Stomach smooth muscle (tissue), 2 donors: ENCODE data around the gene CENPP.

Source experiments
- H3K27ac ChIP-seq: one replicate; pipeline ENCODE4 v1.7.0; 2013; ENCODE audit warnings: mild to moderate bottlenecking, low read length, inconsistent platforms
- H3K27me3 ChIP-seq, 2 donors: one replicate each; pipeline ENCODE4 v1.7.0; 2013; ENCODE audit warnings: low read length in 2 of 2; ENCODE audit not compliant: insufficient read depth in 2 of 2, control insufficient read depth in 1 of 2
- H3K36me3 ChIP-seq, 2 donors: one replicate each; pipeline ENCODE4 v1.7.0; 2013; ENCODE audit warnings: low read length in 2 of 2; ENCODE audit not compliant: control insufficient read depth in 2 of 2, insufficient read depth in 2 of 2
- H3K4me1 ChIP-seq: one replicate; pipeline ENCODE4 v1.7.0; 2013; ENCODE audit warnings: low read length; ENCODE audit not compliant: control insufficient read depth, insufficient read depth
- H3K4me3 ChIP-seq, 2 donors: one replicate each; pipeline ENCODE4 v1.7.0; 2013; ENCODE audit warnings: low read length in 2 of 2
- H3K9ac ChIP-seq, 2 donors: one replicate each; pipeline ENCODE4 v1.7.0; 2013; ENCODE audit warnings: low read length in 2 of 2, mild to moderate bottlenecking in 1 of 2
- H3K9me3 ChIP-seq, 2 donors: one replicate each; pipeline ENCODE4 v1.7.0; 2013; ENCODE audit warnings: low read length in 2 of 2; ENCODE audit not compliant: control insufficient read depth in 2 of 2
- donor health status: healthy.
- donor health status: Pancreatic carcinoma.

Gene CENPP

GRCh38 chr9:92613268-92614122, 287.7 kb downstream of the CENPP start:
- peak overlapping the region; percentile 53 for H3K27ac ChIP-seq
- H3K4me1 ChIP-seq, result peaks cover 74% of the 10 kb centered on the region
- H3K9me3 ChIP-seq, result no peaks in the 10 kb centered on the region
- no peak overlapping the region for H3K4me3 ChIP-seq
- H3K9ac ChIP-seq, result no peak overlapping the region
- no peaks in the 10 kb centered on the region for H3K27me3 ChIP-seq
- peaks cover 0 to 9% of the 10 kb centered on the region in 2 donors for H3K36me3 ChIP-seq

GRCh38 chr9:92614123-92614510, 288.4 kb downstream of the CENPP start:
- Histone ChIP-seq H3K4me1 (peaks cover 74% of the 10 kb centered on the region), H3K27ac (peak overlapping the region; percentile 53), H3K27me3 (no peaks in the 10 kb centered on the region), H3K9me3 (no peaks in the 10 kb centered on the region), H3K36me3 (peaks cover 0 to 9% of the 10 kb centered on the region in 2 donors), H3K9ac (no peak overlapping the region), H3K4me3 (no peak overlapping the region)

GRCh38 chr9:92614763-92615461, 289.2 kb downstream of the CENPP start:
- no peak overlapping the region for H3K4me3 ChIP-seq
- H3K27ac ChIP-seq, result peak overlapping the region; percentile 92
- peaks cover 0 to 9% of the 10 kb centered on the region in 2 donors for H3K36me3 ChIP-seq
- no peaks in the 10 kb centered on the region for H3K27me3 ChIP-seq
- peaks cover 73% of the 10 kb centered on the region for H3K4me1 ChIP-seq
- no peaks in the 10 kb centered on the region for H3K9me3 ChIP-seq
- peak overlapping the region; percentile 7 to 29 for H3K9ac ChIP-seq

- Histone ChIP-seq H3K4me3 (peak overlapping the region in 1 of 2 donors; percentile 47), H3K27me3 (no peaks in the 10 kb centered on the region), H3K9ac (peak overlapping the region in 1 of 2 donors; percentile 34), H3K4me1 (peaks cover 76% of the 10 kb centered on the region), H3K36me3 (peaks cover 5 to 9% of the 10 kb centered on the region in 2 donors), H3K9me3 (no peaks in the 10 kb centered on the region), H3K27ac (peak overlapping the region; percentile 92)
These were observed 290.0 kb downstream of the CENPP start for GRCh38 chr9:92615790-92616189.

GRCh38 chr9:92616199-92616641, 290.5 kb downstream of the CENPP start:
- H3K27ac ChIP-seq, result peak overlapping the region; percentile 92
- no peaks in the 10 kb centered on the region for H3K27me3 ChIP-seq
- H3K36me3 ChIP-seq, result peaks cover 5 to 9% of the 10 kb centered on the region in 2 donors
- H3K4me3 ChIP-seq, result peak overlapping the region; percentile 46 to 47
- peak overlapping the region; percentile 34 to 55 for H3K9ac ChIP-seq
- H3K4me1 ChIP-seq, result peaks cover 71% of the 10 kb centered on the region
- no peaks in the 10 kb centered on the region for H3K9me3 ChIP-seq

- H3K27ac ChIP-seq, result peak overlapping the region; percentile 92
- H3K9ac ChIP-seq, result peak overlapping the region; percentile 34 to 55
- H3K27me3 ChIP-seq, result no peaks in the 10 kb centered on the region
- peaks cover 5 to 9% of the 10 kb centered on the region in 2 donors for H3K36me3 ChIP-seq
- no peaks in the 10 kb centered on the region for H3K9me3 ChIP-seq
- H3K4me1 ChIP-seq, result peaks cover 70% of the 10 kb centered on the region
- peak overlapping the region; percentile 46 to 47 for H3K4me3 ChIP-seq
These were observed 290.9 kb downstream of the CENPP start for GRCh38 chr9:92616655-92617111.

- Histone ChIP-seq H3K27me3 (no peaks in the 10 kb centered on the region), H3K36me3 (peaks cover 3 to 5% of the 10 kb centered on the region in 2 donors), H3K9me3 (no peaks in the 10 kb centered on the region), H3K9ac (peak overlapping the region; percentile 30 to 55), H3K27ac (peak overlapping the region; percentile 92), H3K4me3 (peak overlapping the region; percentile 14 to 47), H3K4me1 (peaks cover 65% of the 10 kb centered on the region)
These were observed 291.6 kb downstream of the CENPP start for GRCh38 chr9:92617195-92617813.

GRCh38 chr9:92617951-92618510, 292.3 kb downstream of the CENPP start:
- Histone ChIP-seq H3K4me3 (no peak overlapping the region), H3K9ac (peak overlapping the region; percentile 2 to 42), H3K27me3 (no peaks in the 10 kb centered on the region), H3K9me3 (no peaks in the 10 kb centered on the region), H3K4me1 (peaks cover 65% of the 10 kb centered on the region), H3K36me3 (peaks cover 2 to 5% of the 10 kb centered on the region in 2 donors), H3K27ac (peak overlapping the region; percentile 92)

GRCh38 chr9:92618633-92619225, 293.0 kb downstream of the CENPP start:
- Histone ChIP-seq H3K36me3 (peaks cover 4 to 5% of the 10 kb centered on the region in 2 donors), H3K9ac (peak overlapping the region in 1 of 2 donors; percentile 2), H3K27me3 (no peaks in the 10 kb centered on the region), H3K9me3 (no peaks in the 10 kb centered on the region), H3K4me1 (peaks cover 65% of the 10 kb centered on the region), H3K4me3 (no peak overlapping the region), H3K27ac (peak overlapping the region; percentile 92)
